Measurements from ENCODE around the gene CSNK2A3.
"Not testable (repeated sequence)": the region's sequence is repeated elsewhere in the genome, so short reads cannot be mapped to it uniquely, and the experiment has no call there.

Gene CSNK2A3

DNA sequence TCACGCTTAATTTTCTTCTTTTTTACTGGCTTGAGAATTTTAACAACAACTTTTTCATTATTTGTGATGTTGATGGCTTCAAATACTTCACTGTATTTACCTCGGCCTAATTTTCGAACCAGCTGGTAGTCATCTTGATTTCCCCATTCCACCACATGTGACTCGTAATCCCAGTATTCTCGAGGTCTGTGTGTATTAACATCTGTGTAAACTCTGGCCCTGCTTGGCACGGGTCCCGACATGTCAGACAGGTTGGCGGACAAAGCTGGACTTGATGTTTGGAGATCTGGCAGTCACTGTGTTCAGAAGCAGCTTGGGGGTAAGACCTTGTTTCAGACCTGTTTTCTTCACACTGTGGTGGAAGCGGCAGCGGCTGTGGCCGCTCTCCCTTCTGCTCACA is at the start of gene CSNK2A3:
TSS of gene CSNK2A3 (minus strand) at position 373 of the 400 bp plus-strand sequence. CDS start at position 242, 131 bp downstream.
- not testable (repeated sequence) for DNase-seq

DNA sequence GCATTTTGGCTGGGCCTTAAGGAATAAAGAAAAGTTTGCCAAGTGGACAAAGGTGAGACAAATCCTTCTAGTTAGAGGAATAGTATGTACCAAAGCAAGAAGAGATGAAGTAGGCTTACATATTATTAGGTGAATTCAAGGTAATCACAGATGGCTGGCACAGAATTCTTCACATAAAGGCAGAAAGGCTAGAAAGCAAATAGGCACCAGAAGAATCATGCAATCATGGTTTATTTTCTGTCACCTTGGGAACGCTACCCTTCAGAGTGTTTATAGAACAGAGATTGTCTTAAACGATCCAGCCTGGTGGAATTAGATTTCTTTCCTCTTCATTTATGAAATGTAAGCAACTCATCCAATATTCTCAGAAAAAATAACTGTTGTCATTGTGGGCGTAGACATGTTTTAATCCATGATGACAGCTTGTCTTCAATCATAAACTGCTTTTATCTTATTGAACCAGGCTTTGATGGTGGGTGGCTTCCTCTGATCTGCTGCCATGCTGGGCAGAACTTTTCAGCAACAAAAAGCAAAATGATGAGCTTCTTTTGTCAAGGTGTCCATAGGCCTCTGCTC is 49.0 kb upstream of the CSNK2A3 start:
- no peak for DNase-seq

DNA sequence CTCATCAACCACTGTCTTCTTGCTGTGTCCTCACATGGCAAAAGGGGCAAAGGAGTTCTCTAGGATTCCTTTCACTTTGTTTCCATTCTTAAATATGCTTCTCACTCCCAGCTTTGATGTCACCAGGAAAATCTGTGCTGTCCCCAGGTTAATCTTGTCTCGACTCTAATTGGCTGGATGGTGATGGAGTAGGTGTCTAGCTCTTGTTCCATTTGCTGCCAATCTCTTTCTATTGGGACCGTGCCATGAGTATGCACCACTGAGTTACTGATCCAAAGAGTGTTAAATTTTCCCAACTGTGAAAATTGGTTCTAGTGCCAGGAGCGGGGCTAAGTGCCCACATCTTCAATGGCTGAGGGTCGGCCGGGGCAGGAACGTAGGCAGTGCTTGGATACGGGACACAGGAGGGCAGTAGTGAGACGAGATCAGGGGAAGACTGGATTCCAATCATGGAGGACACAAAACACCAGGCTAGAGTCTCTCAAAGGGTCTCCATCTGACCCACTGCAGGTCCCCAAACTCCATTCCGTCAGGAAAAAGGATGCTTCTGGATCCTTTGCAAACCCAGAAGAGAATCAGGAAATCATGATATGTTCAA is 47.7 kb upstream of the CSNK2A3 start:
- DNase-seq = no peak

DNA sequence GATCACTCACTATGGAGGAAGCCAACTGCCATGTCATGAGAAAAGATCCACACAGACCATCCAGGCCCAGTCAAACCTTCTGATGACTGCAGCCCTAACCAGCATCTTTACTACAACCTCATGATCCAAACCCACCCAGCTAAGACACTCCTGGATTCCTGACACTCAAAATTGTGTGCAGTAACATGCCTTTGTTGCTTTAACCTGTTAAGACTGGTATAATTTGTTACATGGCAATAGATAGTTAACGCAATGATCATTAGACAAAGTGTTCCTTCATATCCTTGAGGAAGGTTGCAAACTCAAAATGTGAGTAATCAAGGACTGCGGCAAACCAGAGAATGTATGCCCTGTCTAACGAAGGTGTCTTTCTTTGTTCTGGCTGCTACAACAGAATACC is 47.1 kb upstream of the CSNK2A3 start:
- no peak for DNase-seq

DNA sequence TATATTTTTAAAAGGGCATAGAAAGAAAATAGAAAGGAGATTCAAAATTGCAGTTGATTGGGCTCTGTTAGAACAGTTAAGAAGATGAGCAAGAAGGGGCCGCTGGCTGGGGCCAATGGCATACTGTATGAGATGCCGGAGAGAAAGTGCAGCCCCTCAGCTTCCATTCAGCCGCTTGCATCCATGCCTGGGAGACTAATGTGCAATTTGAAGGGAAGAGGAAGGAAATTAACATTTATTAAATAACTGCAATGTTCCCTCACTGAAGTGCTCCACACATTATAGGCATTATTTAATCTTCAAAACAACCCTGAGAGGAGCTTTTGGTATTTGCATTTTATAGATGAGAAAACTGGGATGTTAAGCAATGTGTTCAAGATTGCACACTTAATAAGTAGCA is 44.7 kb upstream of the CSNK2A3 start:
- no peak for DNase-seq

DNA sequence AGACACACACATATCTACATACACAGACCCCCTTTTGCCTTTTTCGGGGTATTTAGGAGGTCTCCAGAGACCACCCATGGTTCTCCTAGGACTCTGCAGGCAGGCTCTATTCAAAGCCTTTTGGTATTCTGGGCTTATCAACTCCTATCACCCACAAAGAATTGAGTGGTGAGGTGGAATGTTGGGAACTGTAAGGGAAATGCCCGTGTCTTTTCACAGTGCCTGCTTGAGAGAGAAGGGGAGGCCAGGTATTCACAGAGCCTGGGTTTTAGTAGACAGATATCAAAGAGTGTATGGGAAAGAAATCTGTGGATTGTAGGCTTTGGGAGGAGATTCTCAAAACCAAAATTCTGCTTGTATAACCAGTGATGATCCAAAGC is 44.0 kb upstream of the CSNK2A3 start:
- DNase-seq = no peak

DNA sequence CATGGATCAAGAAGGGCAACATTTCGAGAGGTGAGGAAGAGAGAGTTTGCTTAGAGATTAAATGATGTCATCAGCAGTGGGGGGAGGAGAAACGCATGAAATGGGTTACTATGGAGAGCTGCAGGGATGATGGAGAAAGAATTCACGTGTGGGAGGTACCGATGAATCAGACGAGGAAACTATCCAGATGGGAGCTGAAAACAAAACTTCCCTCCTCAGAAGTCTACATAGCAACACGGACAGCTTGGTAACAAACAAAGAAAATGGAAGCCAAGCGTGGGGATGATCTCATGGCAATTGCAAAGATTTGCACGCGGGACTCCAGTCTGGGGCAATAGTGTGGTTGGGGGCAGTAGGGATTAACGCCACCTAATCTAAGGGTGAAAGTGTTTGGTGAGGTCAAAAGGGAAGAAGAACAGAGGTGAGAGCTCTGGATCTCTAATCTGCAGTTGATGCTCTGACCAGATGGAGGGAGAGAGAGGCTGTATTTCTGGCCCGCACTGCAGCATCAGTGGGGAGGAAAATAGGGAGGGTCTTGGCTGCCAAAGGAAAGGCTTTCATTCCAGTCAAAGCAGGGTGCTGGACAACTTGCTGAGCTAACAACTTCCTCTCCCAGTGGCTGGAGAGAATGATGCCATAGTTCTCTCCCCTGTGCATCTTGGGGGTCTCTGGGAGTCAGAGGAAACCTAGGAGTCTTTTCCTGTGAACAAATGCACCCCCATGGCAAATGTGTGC is 43.4 kb upstream of the CSNK2A3 start:
- DNase-seq = peak; percentile 99

DNA sequence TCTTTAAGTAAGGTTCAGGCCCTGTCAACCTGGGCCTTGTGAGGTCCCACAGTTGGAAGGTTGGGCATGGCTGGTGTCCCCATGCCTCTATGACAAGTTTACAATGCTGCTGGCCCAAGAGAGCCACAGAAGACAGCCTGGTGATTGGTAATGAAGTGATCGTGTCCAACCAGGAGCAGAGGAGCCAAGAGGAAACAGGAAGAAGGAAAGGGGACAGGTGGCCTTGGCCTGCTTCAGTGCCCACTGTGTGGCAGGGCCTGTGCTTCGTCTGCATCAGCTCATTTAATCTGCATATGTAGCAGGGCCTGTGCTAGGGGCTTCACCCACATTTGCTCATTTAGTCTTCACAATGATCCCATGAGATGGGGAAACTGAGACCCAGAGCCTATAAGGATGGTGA is 42.1 kb upstream of the CSNK2A3 start:
- no peak for DNase-seq

DNA sequence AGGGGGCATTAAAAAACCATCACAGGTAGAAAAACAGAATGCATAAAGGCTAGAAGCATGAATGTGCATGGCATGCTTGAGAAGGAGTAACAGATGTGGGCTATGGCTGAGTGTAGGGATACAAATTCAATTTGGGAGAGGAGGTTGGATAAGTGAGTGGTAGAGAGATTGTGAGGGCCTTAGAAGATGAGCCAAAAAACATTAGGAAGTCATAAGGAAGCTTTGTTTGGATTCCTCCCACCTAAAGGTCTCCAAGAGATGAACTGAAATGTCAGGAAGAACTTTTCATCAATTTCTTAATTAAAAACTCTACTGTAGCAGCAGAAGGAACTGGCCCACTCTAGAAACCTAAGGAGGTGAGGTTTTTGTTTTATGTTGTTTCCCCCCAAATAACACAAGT is 41.2 kb upstream of the CSNK2A3 start:
- DNase-seq = no peak

DNA sequence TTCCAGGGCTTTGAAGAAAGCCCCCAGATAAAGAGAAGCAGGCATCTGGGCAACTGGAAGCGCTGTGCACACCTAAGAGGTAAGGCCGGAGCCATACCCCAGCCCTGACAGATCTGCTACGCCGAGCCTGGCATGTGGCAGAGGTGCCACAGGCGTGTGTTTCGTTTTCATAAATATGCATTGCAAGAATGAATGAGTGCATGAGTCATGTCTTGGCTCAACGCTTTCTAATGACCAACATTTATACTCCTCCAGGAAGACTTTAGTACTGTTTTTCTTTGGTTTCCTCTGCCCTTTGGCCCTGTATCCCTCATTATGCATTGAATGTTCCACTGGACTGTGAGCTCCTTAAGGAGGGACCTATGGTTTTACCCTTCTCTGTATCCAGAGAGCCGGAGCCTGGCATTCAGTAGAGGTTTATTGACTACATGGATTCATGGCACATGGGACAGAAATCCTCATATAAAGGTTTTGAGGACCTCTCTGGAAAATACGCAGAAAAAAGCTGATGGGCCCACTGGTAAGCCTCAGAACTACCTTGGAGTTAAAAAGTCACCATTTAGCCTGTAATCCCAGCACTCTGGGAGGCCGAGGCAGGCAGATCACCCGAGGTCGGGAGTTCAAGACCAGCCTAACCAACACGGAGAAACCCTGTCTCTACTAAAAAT is 38.9 kb upstream of the CSNK2A3 start:
- peak; percentile 92 for DNase-seq

DNA sequence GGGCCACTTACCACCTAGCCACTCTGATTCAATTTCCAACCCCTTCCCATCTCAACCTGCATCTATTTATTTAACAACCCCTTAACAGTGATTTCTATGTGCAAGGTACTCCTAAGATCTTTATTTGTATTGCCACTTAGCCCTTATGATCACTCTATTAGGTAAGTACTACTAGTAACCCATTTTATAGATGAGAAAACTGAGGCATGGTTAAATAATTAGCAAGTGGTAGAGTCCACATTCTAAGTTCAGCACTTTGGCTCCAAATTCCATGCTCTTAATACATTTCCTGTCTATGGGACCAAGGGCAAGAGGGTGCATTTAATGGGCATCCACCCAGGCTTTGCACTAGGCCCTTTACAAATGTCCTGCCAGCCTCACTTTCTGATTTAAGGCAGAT is 38.1 kb upstream of the CSNK2A3 start:
- DNase-seq = no peak

DNA sequence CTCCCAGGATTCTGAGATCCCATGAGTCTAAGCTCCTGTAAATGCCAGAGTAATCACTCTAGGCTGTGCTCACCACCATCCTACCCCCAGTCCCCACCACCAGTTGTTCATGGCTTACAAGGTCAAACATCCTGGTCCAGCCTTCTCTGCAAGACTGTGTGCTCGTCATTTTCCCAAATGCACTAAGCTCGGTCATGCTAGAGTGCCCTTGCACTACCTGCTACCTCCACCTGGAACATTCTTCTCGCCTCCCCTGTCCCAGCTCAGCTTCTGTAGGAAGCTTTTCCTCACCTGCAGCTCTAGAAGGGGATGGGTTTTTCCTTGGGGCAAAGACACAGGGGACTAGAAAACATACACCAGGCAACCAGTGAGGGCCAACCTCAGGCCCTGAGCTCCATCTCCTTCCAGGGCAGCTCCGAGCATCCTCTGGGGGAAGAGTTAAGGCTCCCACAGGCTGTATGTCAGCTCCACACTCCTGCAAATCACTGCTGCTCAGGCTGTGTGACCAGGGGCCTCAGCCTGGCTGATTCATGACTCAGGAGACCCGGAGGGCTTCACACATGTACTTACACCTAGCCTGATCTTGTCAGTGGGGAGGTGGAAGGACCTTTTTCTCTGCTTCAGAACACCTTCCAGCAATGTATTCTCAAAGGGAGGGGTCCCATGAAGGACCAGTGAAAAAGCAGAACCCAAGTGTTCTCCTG is 37.2 kb upstream of the CSNK2A3 start:
- no peak for DNase-seq

DNA sequence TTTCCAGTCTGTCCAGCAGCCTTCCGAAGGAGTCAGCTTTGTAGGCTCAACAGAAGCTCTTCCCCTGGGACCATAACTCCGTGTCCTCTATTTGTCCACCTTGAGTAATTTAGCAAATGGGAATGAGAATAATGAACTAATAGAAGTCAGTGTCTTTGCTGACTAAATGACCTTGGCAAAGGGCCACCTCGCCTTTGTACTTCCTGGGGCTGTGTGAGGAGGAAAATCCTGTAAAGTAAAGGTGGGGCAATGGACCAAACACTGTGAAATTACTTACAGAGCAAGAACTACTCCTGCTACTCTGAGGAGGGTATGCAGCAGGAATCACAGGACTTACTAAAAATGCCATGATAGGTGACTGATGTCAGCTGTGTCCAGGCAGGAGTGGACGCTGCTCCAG is 36.2 kb upstream of the CSNK2A3 start:
- no peak for DNase-seq

DNA sequence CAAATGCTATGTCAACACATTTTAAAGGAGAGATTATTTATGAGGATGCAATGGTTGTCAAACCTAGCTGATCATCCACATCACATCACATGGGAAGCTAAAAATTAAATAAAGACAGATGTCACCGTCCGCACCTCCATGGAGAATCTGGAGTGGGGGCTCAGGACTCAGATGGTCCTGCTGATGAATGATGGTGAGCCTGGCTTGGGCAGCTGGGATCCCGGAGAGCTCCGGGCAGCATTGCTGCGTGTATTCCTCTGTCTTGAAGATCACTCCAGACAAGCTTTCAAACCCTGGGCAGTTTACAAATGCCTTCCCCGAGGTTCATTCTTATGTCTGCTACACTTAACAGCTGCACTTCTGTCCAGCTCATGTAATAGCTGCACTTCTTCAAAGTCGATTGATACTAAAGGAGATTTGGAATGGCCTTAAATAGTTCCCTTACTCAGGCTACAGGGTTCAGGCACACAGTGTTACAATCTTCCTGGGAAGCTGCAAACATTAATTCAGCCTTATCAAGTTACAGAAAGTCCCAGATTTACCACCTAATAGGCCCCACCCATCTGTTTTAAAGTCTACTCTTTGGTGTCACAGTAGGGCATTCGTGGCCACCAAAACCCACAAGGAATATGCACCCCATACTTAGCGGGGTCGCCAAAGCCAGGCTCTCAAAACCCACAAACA is 34.7 kb upstream of the CSNK2A3 start:
- DNase-seq = no peak

DNA sequence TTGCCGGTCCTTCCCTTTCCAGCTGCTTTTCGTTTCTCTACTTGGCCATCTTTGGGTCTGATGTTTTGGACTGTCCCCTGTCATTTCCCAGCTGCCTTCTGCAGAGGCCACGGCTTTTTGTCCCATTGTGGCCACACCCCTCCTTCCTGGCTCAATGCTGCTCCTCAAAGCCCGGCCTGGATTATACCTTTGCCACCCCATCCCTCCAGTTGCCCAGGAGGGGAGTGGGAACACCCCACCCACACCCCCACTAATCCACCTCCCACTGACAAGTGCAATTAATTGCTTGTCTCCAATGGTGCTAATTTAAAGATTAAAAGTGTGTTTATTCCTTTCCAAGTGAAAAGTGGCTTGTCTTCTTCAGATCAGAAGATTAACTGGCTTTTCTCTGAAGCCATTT is 34.2 kb upstream of the CSNK2A3 start:
- no peak for DNase-seq

DNA sequence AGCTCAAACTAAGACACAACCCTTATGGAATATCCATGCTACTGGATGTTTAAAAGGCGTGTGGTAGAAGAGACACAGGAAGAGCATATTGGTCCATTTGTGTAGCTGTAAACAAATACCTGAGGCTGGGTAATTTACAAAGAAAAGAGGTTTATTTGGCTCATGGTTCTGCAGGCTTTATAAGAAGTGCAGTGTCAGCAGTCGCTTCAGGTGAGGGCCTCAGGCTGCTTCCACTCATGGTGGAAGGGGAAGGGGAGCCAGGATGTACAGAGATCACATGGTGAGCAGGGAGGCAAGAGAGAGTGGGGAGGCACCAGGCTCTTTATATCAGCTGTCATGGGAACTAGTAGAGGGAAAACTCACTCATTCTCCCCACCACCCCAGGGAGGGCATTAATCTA is 31.8 kb upstream of the CSNK2A3 start:
- no peak for DNase-seq

DNA sequence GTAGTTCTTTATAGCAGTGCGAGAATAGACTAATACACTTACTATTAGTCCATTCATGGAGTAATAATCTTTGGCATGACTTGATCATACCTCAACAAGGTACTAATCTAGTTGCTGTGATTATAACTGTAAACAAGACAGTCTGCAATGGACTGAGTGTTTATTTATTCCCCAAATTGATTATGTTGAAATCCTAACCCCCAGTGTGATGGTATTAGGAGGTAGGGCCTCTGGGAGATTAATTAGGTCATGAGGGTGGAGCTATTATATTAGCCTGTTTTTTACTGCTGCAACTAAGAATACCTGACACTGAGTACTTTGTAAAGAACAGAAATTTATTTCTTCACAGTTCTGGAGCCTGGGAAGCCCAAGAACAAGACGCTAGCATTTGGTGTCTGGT is 30.9 kb upstream of the CSNK2A3 start:
- no peak for DNase-seq

DNA sequence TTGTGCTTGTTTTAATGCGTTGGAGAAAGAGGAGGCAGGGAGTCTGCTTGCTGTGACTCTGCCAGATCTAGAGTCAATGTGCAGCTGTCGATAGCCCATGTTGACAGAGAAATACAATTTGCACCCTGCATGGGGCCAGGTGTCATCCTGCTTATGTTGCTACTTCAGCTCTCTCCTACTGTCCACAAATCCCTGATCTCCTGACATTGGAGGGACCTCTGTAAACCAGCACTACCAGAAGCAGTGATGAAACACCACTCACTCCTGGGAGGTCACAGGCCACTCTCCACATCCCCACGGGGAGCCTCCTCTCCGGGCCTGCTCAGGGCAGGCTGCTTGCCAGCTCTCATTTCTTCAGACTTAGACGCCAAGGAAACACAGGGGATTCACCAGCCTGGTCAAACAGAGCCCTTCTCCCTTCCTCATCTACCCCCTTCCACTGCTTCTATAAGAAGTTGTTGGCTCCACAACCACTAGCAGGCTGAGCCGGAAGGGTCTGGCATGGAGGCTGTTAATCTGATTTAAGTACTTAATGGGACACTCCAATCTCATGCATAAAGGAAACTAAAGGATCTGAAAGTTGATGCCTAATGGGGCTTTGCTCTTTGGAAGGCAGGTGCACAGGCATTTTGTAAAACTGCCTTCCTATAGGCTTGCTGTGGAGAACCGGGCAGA is 29.9 kb upstream of the CSNK2A3 start:
- DNase-seq = no peak

DNA sequence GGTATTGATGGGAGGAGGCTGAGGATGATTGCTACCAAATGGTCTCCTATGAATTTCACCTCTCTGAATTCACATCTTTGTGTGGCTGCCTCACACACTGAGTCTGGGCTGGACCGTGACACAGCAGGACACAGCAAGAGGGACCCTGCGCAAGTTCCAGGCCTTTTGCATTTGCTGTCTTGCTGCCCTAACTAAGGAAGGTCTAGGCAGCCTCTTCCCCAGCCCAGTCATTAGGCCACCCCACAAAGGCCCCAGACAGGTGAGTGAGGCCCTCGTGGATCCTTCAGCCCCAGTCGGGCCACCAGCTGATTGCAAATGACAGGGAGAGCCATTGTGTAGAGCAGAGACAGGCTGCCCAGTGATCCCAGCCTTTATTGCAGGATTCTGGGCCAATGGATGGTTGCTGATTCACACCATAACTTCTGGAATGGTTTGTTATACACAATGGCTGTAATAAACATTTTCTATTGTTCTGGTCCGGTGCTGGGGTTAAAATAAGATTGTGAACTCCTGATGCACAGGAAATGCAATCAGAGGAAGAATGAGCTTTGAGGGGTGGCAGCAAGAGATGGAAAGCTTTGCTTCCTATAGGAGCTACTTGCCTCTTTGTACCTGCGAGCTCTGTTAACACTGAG is 28.5 kb upstream of the CSNK2A3 start:
- peak; percentile 4 for DNase-seq

DNA sequence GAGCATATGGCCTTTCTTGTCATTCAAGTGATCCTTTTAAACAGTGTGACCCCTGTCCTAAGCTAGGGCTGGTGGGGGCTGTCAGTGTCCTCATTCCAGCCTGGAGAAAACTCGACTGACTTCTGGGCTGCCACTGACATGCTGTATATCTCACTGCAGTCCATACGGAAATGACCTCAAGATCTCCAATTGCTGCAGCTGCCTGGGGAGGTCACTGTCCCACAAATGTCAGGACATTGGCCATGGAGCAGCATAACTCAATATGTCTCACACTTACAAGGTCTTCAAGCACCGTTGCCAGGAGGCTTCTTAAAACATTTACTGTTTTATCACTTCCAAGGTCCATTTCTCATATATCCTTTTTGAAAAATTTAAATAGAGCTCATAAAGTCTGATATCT is 27.8 kb upstream of the CSNK2A3 start:
- no peak for DNase-seq

DNA sequence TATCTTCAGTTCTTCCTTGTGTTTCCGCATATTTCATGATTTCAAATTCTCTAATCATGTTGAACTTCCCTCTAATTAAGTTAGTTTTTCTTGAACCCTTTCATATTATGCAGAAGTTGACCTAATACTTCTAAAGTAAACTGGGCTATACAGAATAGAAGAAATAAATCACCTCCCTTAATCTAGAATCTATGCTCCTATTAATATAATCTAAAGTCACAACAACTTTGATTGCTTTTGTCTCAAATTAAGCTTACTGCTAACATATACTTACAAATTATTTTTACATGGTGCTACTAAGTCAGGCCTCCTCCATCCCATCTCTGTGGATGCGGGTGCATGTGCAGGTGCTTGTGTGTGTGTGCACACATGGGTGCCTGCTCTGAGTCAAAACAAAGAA is 27.3 kb upstream of the CSNK2A3 start:
- no peak for DNase-seq

DNA sequence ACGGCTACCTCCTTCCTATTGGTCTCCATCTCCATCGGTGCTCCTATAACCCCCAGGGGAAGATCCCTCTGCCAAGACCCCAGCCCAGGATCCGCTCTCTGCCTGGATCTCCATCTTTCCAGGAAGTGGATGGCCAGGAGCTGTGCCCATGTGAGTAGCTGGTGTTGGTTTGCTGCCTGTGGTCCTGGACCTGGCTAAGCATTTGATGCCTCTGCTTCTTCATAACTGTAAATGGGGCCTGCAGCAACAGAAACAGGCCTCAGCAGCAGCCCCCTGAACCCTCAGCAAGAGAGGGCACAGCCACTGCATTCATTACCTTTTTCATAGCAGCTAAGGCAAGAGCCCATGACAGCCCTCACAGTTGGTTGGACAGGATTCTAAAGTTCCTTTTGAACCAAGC is 26.6 kb upstream of the CSNK2A3 start:
- no peak for DNase-seq

Data from kidney glomerular epithelial cell (primary cell).